Heart left ventricle (tissue), 13 donors: Measurements from ENCODE around the gene WWOX.

Experiments used
- POLR2A ChIP-seq, 2 donors: fragments of 450-650 bp; IDR thresholded peaks; one replicate each; pipeline ENCODE4 v1.6.1; 2017; ENCODE audit warnings: antibody characterized with exemption in 2 of 2, mild to moderate bottlenecking in 2 of 2, moderate library complexity in 2 of 2
- TF ChIP-seq, protein P1 (sequence below), 12 donors: fragments of 200-600 bp; sonication (generic) in 4 of 12; IDR thresholded peaks; one replicate each; pipeline versions ENCODE4 v1.5.0 to v1.8.0; 2018 to 2022; ENCODE audit warnings: antibody characterized with exemption in 12 of 12, mild to moderate bottlenecking in 5 of 12
- donor health status: ischemic (EF 13 %, LVEDD 7.1; RV severe dilation, severe dysfunction).
- donor health status: DM: no; HTN: yes; CAD: no.
- donor health status: DM: no; HTN: no; CAD: no.
- donor health status: ischemic (EF 25% LVEDD 6.9; RV normal size, moderate dysfunction).
- donor health status: ischemic (EF 25% LVEDD 5.7; RV mildly dilated, moderate dysfunction).
- donor health status: ischemic (EF 35%, LVEDD 5.7; RV mildly dilated, moderate dysfunction).
- donor health status: nonischemic (EF 11% LVEDD 7.7; RV severe dilation, severe dysfunction).
- donor health status: DM: yes; HTN: yes; CAD: no.
- donor health status: PGD.
- donor health status: ischemic (EF 29% LVEDD 5.4; RV normal size, mild dysfunction).
- donor health status: nonischemic (EF 23%, LVEDD 6.1; RV moderate dilation, normal function).

DNA sequence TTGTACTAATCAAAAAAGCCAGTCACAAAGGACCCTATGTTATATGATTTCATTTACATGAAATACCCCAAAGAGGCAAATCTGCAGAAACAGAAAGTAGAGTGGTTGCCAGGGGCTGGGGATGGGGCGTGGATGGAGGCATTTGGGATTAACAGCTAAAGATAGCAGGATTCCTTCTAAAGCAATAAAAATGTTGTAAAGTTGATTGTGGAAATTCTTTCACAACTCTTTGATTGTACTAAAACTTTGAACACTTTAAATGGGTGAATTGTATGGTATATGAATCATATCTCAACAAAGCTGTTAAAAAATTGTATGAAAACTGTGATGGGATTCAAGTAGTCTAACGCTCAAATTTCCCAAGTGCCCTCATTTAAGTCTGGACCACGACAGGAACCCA is 870.3 kb downstream of the WWOX start:
- TF ChIP-seq POLR2A (IDR thresholded peaks at IDR 0.05): no peak
- TF ChIP-seq, protein P1, sequence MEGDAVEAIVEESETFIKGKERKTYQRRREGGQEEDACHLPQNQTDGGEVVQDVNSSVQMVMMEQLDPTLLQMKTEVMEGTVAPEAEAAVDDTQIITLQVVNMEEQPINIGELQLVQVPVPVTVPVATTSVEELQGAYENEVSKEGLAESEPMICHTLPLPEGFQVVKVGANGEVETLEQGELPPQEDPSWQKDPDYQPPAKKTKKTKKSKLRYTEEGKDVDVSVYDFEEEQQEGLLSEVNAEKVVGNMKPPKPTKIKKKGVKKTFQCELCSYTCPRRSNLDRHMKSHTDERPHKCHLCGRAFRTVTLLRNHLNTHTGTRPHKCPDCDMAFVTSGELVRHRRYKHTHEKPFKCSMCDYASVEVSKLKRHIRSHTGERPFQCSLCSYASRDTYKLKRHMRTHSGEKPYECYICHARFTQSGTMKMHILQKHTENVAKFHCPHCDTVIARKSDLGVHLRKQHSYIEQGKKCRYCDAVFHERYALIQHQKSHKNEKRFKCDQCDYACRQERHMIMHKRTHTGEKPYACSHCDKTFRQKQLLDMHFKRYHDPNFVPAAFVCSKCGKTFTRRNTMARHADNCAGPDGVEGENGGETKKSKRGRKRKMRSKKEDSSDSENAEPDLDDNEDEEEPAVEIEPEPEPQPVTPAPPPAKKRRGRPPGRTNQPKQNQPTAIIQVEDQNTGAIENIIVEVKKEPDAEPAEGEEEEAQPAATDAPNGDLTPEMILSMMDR (IDR thresholded peaks at IDR 0.05): no peak
